Stomach (tissue), 4 donors: ENCODE measurements around the gene KCTD14.

Experiments used
- POLR2A ChIP-seq, 4 donors: fragments of 450-650 bp; IDR thresholded peaks; one replicate each; pipeline ENCODE4 v1.6.1; 2016; ENCODE audit warnings: antibody characterized with exemption in 4 of 4, control low read depth in 2 of 4, mild to moderate bottlenecking in 1 of 4, moderate library complexity in 1 of 4
- POLR2AphosphoS5 ChIP-seq, 3 donors: sonication (generic); formaldehyde crosslinking; IDR thresholded peaks; one replicate each; pipeline ENCODE4 v1.6.1; 2016; ENCODE audit warnings: antibody characterized with exemption in 3 of 3
- TF ChIP-seq, protein P1 (sequence below), 7 experiments: fragments of 450-650 bp in 4 of 7; fragments of 200-600 bp in 3 of 7; sonication (generic) in 3 of 7; IDR thresholded peaks; one replicate each; pipeline ENCODE4 v1.5.1; 2016 to 2019; ENCODE audit warnings: antibody characterized with exemption in 7 of 7, control low read depth in 2 of 7, mild to moderate bottlenecking in 1 of 7

DNA sequence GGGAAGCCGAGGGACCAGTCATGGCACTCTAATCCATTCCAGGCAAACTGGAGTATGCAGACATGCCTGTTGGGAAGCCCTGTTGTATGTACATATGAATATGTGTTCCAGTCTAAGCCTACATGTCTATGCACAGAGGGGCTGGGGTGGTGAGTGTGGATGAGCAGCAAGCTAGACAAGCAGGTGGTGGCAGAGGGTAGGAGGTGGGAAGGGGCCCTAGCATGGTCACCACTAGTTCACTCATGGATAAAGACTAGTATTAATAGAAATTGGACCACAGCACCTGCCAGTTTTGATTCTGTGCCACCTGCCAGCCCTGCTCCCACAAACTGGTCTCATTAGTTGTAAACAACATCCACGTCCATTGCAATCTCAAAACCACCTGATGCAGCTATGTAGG is 42.1 kb upstream of the KCTD14 start:
- TF ChIP-seq, protein P1, sequence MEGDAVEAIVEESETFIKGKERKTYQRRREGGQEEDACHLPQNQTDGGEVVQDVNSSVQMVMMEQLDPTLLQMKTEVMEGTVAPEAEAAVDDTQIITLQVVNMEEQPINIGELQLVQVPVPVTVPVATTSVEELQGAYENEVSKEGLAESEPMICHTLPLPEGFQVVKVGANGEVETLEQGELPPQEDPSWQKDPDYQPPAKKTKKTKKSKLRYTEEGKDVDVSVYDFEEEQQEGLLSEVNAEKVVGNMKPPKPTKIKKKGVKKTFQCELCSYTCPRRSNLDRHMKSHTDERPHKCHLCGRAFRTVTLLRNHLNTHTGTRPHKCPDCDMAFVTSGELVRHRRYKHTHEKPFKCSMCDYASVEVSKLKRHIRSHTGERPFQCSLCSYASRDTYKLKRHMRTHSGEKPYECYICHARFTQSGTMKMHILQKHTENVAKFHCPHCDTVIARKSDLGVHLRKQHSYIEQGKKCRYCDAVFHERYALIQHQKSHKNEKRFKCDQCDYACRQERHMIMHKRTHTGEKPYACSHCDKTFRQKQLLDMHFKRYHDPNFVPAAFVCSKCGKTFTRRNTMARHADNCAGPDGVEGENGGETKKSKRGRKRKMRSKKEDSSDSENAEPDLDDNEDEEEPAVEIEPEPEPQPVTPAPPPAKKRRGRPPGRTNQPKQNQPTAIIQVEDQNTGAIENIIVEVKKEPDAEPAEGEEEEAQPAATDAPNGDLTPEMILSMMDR (IDR thresholded peaks at IDR 0.05) = no peak
- TF ChIP-seq POLR2AphosphoS5 (IDR thresholded peaks at IDR 0.05) (no peak), POLR2A (IDR thresholded peaks at IDR 0.05) (no peak)
